ENCODE measurements around the gene SPCS3. TPM values are rescaled to one million over a fixed set of nuclear protein-coding genes. Genes with fewer than 3 reads are reported as not detected.
A peak's percentile ranks its signal among the peaks of the same experiment; 100 is the strongest.

SPCS3 gene
- total and polyA plus RNA-seq, 2 experiments from 2014 or later = 62.5 to 79.9 TPM

GRCh38 chr4:176354884-176355283 lies 35.1 kb downstream of the SPCS3 start:
- Histone ChIP-seq H3K79me2 (replicated peaks; ENCODE audit: insufficient read depth) (no peaks in the 10 kb centered on the region), H3K27ac (ENCODE audit: low read depth) (no peak overlapping the region), H3F3A (replicated peaks; ENCODE audit: low read depth) (no peaks in the 10 kb centered on the region; the same call in 1 of the 2 replicates), H3K9me2 (ENCODE audit: insufficient read depth) (no peaks in the 10 kb centered on the region; the same call in 1 of the 2 replicates), H2AFZ (no peak overlapping the region), H4K20me1 (replicated peaks; ENCODE audit: insufficient read depth) (no peaks in the 10 kb centered on the region), H3K36me3 (ENCODE audit: insufficient read depth) (peaks cover 30% of the 10 kb centered on the region), H3K27me3 (ENCODE audit: insufficient read depth) (no peaks in the 10 kb centered on the region), H3K4me2 (no peak overlapping the region), H3K4me1 (ENCODE audit: insufficient read depth) (peaks cover 34% of the 10 kb centered on the region), H3K4me3 (no peak overlapping the region)
- Mint-ChIP-seq H3K27ac (no peak overlapping the region), H3K27me3 (ENCODE audit: insufficient read depth, low read depth, poor library complexity) (no peaks in the 10 kb centered on the region), H3K9me3 (peaks cover 60% of the 10 kb centered on the region), H3K4me1 (peaks cover 29% of the 10 kb centered on the region), H3K4me3 (no peak overlapping the region), H3K36me3 (ENCODE audit: low read depth) (peaks cover 56% of the 10 kb centered on the region; the same call in 2 of the 3 replicates)
- DNase-seq (ENCODE audit: low spot score) = peak; percentile 34
- TF ChIP-seq ZNF331 (CRISPR knock-in tag; IDR thresholded peaks at IDR 0.05; ENCODE audit: low read depth) = no peak
- ATAC-seq = no peak

- Histone ChIP-seq H3F3A (replicated peaks; ENCODE audit: low read depth) (no peaks in the 10 kb centered on the region; the same call in 1 of the 2 replicates), H3K4me1 (ENCODE audit: insufficient read depth) (peaks cover 34% of the 10 kb centered on the region), H3K36me3 (ENCODE audit: insufficient read depth) (peaks cover 30% of the 10 kb centered on the region), H3K4me3 (no peak overlapping the region), H3K27me3 (ENCODE audit: insufficient read depth) (no peaks in the 10 kb centered on the region), H3K9me2 (ENCODE audit: insufficient read depth) (no peaks in the 10 kb centered on the region; the same call in 1 of the 2 replicates), H2AFZ (peak overlapping the region; percentile 4; the same call in 1 of the 2 replicates), H3K79me2 (replicated peaks; ENCODE audit: insufficient read depth) (no peaks in the 10 kb centered on the region), H4K20me1 (replicated peaks; ENCODE audit: insufficient read depth) (no peaks in the 10 kb centered on the region), H3K27ac (ENCODE audit: low read depth) (peak overlapping the region; percentile 83), H3K4me2 (peak overlapping the region; percentile 57)
- Mint-ChIP-seq H3K27me3 (ENCODE audit: insufficient read depth, low read depth, poor library complexity) (no peaks in the 10 kb centered on the region), H3K9me3 (peaks cover 39% of the 10 kb centered on the region), H3K27ac (no peak overlapping the region), H3K4me1 (peaks cover 29% of the 10 kb centered on the region), H3K36me3 (ENCODE audit: low read depth) (peaks cover 34% of the 10 kb centered on the region; the same call in 2 of the 3 replicates), H3K4me3 (no peak overlapping the region)
- TF ChIP-seq NANOG (IDR thresholded peaks at IDR 0.05; ENCODE audit: borderline replicate concordance) (no peak), ZNF114 (CRISPR knock-in tag; IDR thresholded peaks at IDR 0.05) (0 out of 2 replicates have a peak, but pooled peaks have one; percentile 45), ZNF462 (CRISPR knock-in tag; IDR thresholded peaks at IDR 0.05) (peak; percentile 64)
- DNase-seq (ENCODE audit: low spot score) (peak; percentile 69), ATAC-seq (peak; percentile 78)
Measured at GRCh38 chr4:176357359-176358082, 37.8 kb downstream of the SPCS3 start.

Data from GM23338 (cell line).